CD4-positive, CD25-positive, alpha-beta regulatory T cell (primary cell): ENCODE results near the gene SMU1. TPM values are rescaled to one million over a fixed set of nuclear protein-coding genes. Genes with fewer than 3 reads are reported as not detected.
A peak's percentile ranks its signal among the peaks of the same experiment; 100 is the strongest.
"Not testable (repeated sequence)": the region's sequence is repeated elsewhere in the genome, so short reads cannot be mapped to it uniquely, and the experiment has no call there.

Source experiments
- ATAC-seq, 2 donors: fragments of 150-1000 bp; cut with Tn5 transposase; one replicate each; pipeline ENCODE4 v1.10.0; 2021; ENCODE audit warnings: low read depth in 2 of 2, moderate number of reproducible peaks in 2 of 2, moderate library complexity in 1 of 2
- DNase-seq, 3 donors: peaks; one replicate each; pipeline versions ENCODE4 v3.0.0 to v3.0.0-alpha.2; 2012 to 2022; ENCODE audit warnings: mixed read lengths in 1 of 3
- H3K27ac ChIP-seq: one replicate; pipeline ENCODE4 v1.7.0; 2013; ENCODE audit warnings: mild to moderate bottlenecking, low read length; ENCODE audit not compliant: insufficient read depth, poor library complexity, severe bottlenecking
- H3K27me3 ChIP-seq: one replicate; pipeline ENCODE4 v1.7.0; 2013; ENCODE audit warnings: low read length; ENCODE audit not compliant: control insufficient read depth, insufficient read depth
- H3K36me3 ChIP-seq: one replicate; pipeline ENCODE4 v1.7.0; 2013; ENCODE audit warnings: mild to moderate bottlenecking, low read length, moderate library complexity; ENCODE audit not compliant: control insufficient read depth, insufficient read depth
- H3K4me1 ChIP-seq: 2 replicates; pipeline ENCODE4 v1.7.0; 2013; ENCODE audit warnings: mild to moderate bottlenecking, low read length; ENCODE audit not compliant: insufficient read depth, control insufficient read depth, poor library complexity, severe bottlenecking
- H3K4me3 ChIP-seq: one replicate; pipeline ENCODE4 v1.7.0; 2013; ENCODE audit warnings: low read depth, mild to moderate bottlenecking, low read length, moderate library complexity
- H3K9me3 ChIP-seq, 2 experiments: 1 replicate in 1 of 2; 2 replicates in 1 of 2; pipeline ENCODE4 v1.7.0; 2013; ENCODE audit warnings: low read length in 2 of 2, mild to moderate bottlenecking in 1 of 2, moderate library complexity in 1 of 2; ENCODE audit not compliant: control insufficient read depth in 2 of 2
- H3K27ac Mint-ChIP-seq, 3 donors: one replicate each; pipeline ENCODE4 v1.8.0; 2020 to 2022; ENCODE audit warnings: mild to moderate bottlenecking in 3 of 3, mixed read lengths in 3 of 3, moderate library complexity in 2 of 3
- H3K27me3 Mint-ChIP-seq: one replicate; pipeline ENCODE4 v1.8.0; 2022; ENCODE audit warnings: mild to moderate bottlenecking, mixed read lengths
- H3K36me3 Mint-ChIP-seq: one replicate; pipeline ENCODE4 v1.8.0; 2020; ENCODE audit warnings: mixed read lengths
- H3K4me1 Mint-ChIP-seq, 4 donors: one replicate each; pipeline ENCODE4 v1.8.0; 2020 to 2022; ENCODE audit warnings: mixed read lengths in 4 of 4, mild to moderate bottlenecking in 1 of 4
- H3K4me3 Mint-ChIP-seq, 4 donors: one replicate each; pipeline ENCODE4 v1.8.0; 2020 to 2022; ENCODE audit warnings: mild to moderate bottlenecking in 4 of 4, mixed read lengths in 4 of 4, moderate library complexity in 3 of 4
- H3K9me3 Mint-ChIP-seq, 7 donors: one replicate each; pipeline ENCODE4 v1.8.0; 2020 to 2022; ENCODE audit warnings: mixed read lengths in 7 of 7, mild to moderate bottlenecking in 3 of 7, moderate library complexity in 2 of 7
- polyA plus RNA-seq, 4 donors: library from polyadenylated mRNA; unstranded; fragments of 300-500 nt; fragmentation: Illumina TruSeq; gene quantifications; one replicate each; pipeline ENCODE4 v1.2.3, GENCODE V29; 2021
- total RNA-seq: library from RNA; stranded (reverse); gene quantifications from one replicate; pipeline ENCODE4 v1.2.3, GENCODE V29; 2022

The SMU1 gene
- total and polyA plus RNA-seq, 5 donors from 2014 or later = 22.7 to 27.9 (median 24.5) TPM

- DNase-seq, H3K36me3 Mint-ChIP-seq, H3K36me3 ChIP-seq, H3K4me3 ChIP-seq, H3K27me3 Mint-ChIP-seq, H3K27ac ChIP-seq, H3K27me3 ChIP-seq, H3K9me3 Mint-ChIP-seq, H3K9me3 ChIP-seq, ATAC-seq: not testable (repeated sequence)
- Mint-ChIP-seq H3K4me1 (peaks cover 0 to 18% (median 13%) of the 10 kb centered on the region in 4 donors), H3K4me3 (peak overlapping the region in 1 of 4 donors; percentile 55), H3K27ac (peak overlapping the region in 1 of 3 donors; percentile 8)
- H3K4me1 ChIP-seq = peaks cover 18% of the 10 kb centered on the region
Observed at GRCh38 chr9:33005335-33005734, 71.1 kb downstream of the SMU1 start.

GRCh38 chr9:33000682-33001055, 75.8 kb downstream of the SMU1 start:
- not testable (repeated sequence) for H3K9me3 ChIP-seq, H3K9me3 Mint-ChIP-seq, H3K27me3 ChIP-seq, H3K27me3 Mint-ChIP-seq, ATAC-seq
- Histone ChIP-seq H3K36me3 (peaks cover 18% of the 10 kb centered on the region), H3K4me3 (peak overlapping the region; percentile 98), H3K27ac (peak overlapping the region; percentile 96), H3K4me1 (peaks cover 22% of the 10 kb centered on the region)
- DNase-seq = peak in 1 of 3 donors; percentile 26
- Mint-ChIP-seq H3K36me3 (peaks cover 20% of the 10 kb centered on the region), H3K27ac (peak overlapping the region in 2 of 3 donors; percentile 99 to 100), H3K4me1 (peaks cover 18 to 49% (median 40%) of the 10 kb centered on the region in 4 donors), H3K4me3 (peak overlapping the region; percentile 97 to 98 (median 98))

- DNase-seq (no peak), ATAC-seq (no peak)
- H3K27ac Mint-ChIP-seq = peak overlapping the region in 2 of 3 donors; percentile 60 to 71
- peaks cover 28 to 45% (median 41%) of the 10 kb centered on the region in 4 donors for H3K4me1 Mint-ChIP-seq
- Histone ChIP-seq H3K9me3 (no peaks in the 10 kb centered on the region), H3K4me1 (no peaks in the 10 kb centered on the region), H3K27me3 (no peaks in the 10 kb centered on the region), H3K27ac (no peak overlapping the region), H3K36me3 (peaks cover 54% of the 10 kb centered on the region), H3K4me3 (no peak overlapping the region)
- peaks cover 65% of the 10 kb centered on the region for H3K36me3 Mint-ChIP-seq
- no peak overlapping the region for H3K4me3 Mint-ChIP-seq
- no peaks in the 10 kb centered on the region for H3K27me3 Mint-ChIP-seq
- H3K9me3 Mint-ChIP-seq = no peaks in the 10 kb centered on the region
Observed at GRCh38 chr9:32992595-32993238, 83.8 kb downstream of the SMU1 start.

- H3K36me3 ChIP-seq = peaks cover 56% of the 10 kb centered on the region
- H3K27ac Mint-ChIP-seq = peak overlapping the region; percentile 53 to 71 (median 60)
- no peak overlapping the region for H3K27ac ChIP-seq
- ATAC-seq (no peak), DNase-seq (no peak)
- no peaks in the 10 kb centered on the region for H3K4me1 ChIP-seq
- no peaks in the 10 kb centered on the region for H3K27me3 ChIP-seq
- H3K9me3 ChIP-seq = no peaks in the 10 kb centered on the region
- no peaks in the 10 kb centered on the region for H3K27me3 Mint-ChIP-seq
- H3K4me3 ChIP-seq = no peak overlapping the region
- peaks cover 65% of the 10 kb centered on the region for H3K36me3 Mint-ChIP-seq
- H3K4me3 Mint-ChIP-seq = peak overlapping the region in 1 of 4 donors; percentile 9
- no peaks in the 10 kb centered on the region for H3K9me3 Mint-ChIP-seq
- H3K4me1 Mint-ChIP-seq = peaks cover 23 to 40% (median 35%) of the 10 kb centered on the region in 4 donors
Observed at GRCh38 chr9:32991897-32992594, 84.4 kb downstream of the SMU1 start.

Other genes starting within 250 kb of the SMU1 start
- 27.5 TPM for gene APTX, start 75.0 kb downstream of the SMU1 start, total RNA-seq
- gene APTX, start 75.0 kb downstream of the SMU1 start, polyA plus RNA-seq = 10 to 100 TPM; 28.1 to 42.3 (median 29.7) TPM
- gene DNAJA1, start 51.4 kb downstream of the SMU1 start, total RNA-seq = 214 TPM
- gene DNAJA1, start 51.4 kb downstream of the SMU1 start, polyA plus RNA-seq = 100 to 1,000 TPM in 2 of 4 donors, 10 to 100 TPM in 2; 82.4 to 106 (median 99.1) TPM
- gene B4GALT1, start 90.7 kb upstream of the SMU1 start, total RNA-seq = 87.8 TPM
- gene B4GALT1, start 90.7 kb upstream of the SMU1 start, polyA plus RNA-seq = 10 to 100 TPM; 18.8 to 21.7 (median 20.6) TPM
- not detected for gene SPINK4, start 163.5 kb upstream of the SMU1 start, total RNA-seq
- gene SPINK4, start 163.5 kb upstream of the SMU1 start, polyA plus RNA-seq = not detected
- 80.2 TPM for gene BAG1, start 188.0 kb upstream of the SMU1 start, total RNA-seq
- gene BAG1, start 188.0 kb upstream of the SMU1 start, polyA plus RNA-seq = 100 to 1,000 TPM in 1 of 4 donors, 10 to 100 TPM in 3; 81.8 to 100 (median 94.4) TPM
- 25.5 TPM for gene CHMP5, start 188.4 kb upstream of the SMU1 start, total RNA-seq
- 10 to 100 TPM; 48.6 to 58.3 (median 56.7) TPM for gene CHMP5, start 188.4 kb upstream of the SMU1 start, polyA plus RNA-seq
- 36.8 TPM for gene NFX1, start 213.8 kb upstream of the SMU1 start, total RNA-seq
- 10 to 100 TPM; 19.8 to 31.6 (median 26.7) TPM for gene NFX1, start 213.8 kb upstream of the SMU1 start, polyA plus RNA-seq